SK-N-SH (cell line): ENCODE results near the gene PKNOX2. TPM values are rescaled to one million over a fixed set of nuclear protein-coding genes. Genes with fewer than 3 reads are reported as not detected.

Experiments
- CTCF ChIA-PET: fragments of 300-600, 350-600 bp; formaldehyde crosslinking; extraction: SDS; loops from one replicate; lab custom pipeline; 2021; lab: Yijun Ruan, JAX
- POLR2A ChIA-PET: fragments of 350-600 bp; sonication (Branson Sonifier 250); formaldehyde crosslinking; extraction: SDS; loops from one replicate; lab custom pipeline; 2020; ENCODE audit warnings: antibody characterized with exemption, inconsistent platforms; lab: Yijun Ruan, JAX
- DNase-seq: peaks from one replicate; pipeline ENCODE4 v3.0.0; 2012
- H2AFZ ChIP-seq: fragments of 200-600 bp; sonication (generic); 2 replicates; pipeline ENCODE4 v1.8.1; 2016; ENCODE audit warnings: antibody characterized with exemption, mild to moderate bottlenecking, low read depth
- H3F3A ChIP-seq: fragments of 200-600 bp; sonication (generic); replicated peaks from 2 replicates; pipeline ENCODE3; 2016; ENCODE audit warnings: antibody characterized with exemption, mild to moderate bottlenecking; ENCODE audit not compliant: insufficient read depth
- H3K27ac ChIP-seq, 2 experiments: fragments of 200-500 bp in 1 of 2; fragments of 200-600 bp in 1 of 2; sonication (Bioruptor generic) in 1 of 2; sonication (generic), shearing (Covaris generic) in 1 of 2; 2 replicates each; pipeline versions ENCODE4 v1.5.1 to v1.6.1; 2014 to 2016; ENCODE audit warnings: low read depth in 2 of 2, inconsistent platforms in 1 of 2, low read length in 1 of 2, mild to moderate bottlenecking in 1 of 2, mixed read lengths in 1 of 2
- H3K27me3 ChIP-seq: fragments of 200-600 bp; sonication (generic), shearing (Covaris generic); 2 replicates; pipeline ENCODE4 v1.6.1; 2016; ENCODE audit warnings: mixed run types; ENCODE audit not compliant: insufficient read depth
- H3K36me3 ChIP-seq, 2 experiments: fragments of 200-500 bp in 1 of 2; fragments of 200-600 bp in 1 of 2; sonication (Bioruptor generic) in 1 of 2; sonication (generic) in 1 of 2; replicated peaks in 1 of 2; 2 replicates each; pipeline versions ENCODE3 to v1.5.1; 2014 to 2016; ENCODE audit warnings: low read length in 1 of 2, mild to moderate bottlenecking in 1 of 2; ENCODE audit not compliant: insufficient read depth in 2 of 2, control insufficient read depth in 1 of 2
- H3K4me1 ChIP-seq, 2 experiments: fragments of 200-500 bp in 1 of 2; fragments of 200-600 bp in 1 of 2; sonication (Bioruptor generic) in 1 of 2; sonication (generic), shearing (Covaris generic) in 1 of 2; 2 replicates each; pipeline versions ENCODE4 v1.5.1 to v1.6.1; 2014 to 2016; ENCODE audit warnings: low read depth in 1 of 2, low read length in 1 of 2, mixed run types in 1 of 2; ENCODE audit not compliant: insufficient read depth in 2 of 2, control insufficient read depth in 1 of 2
- H3K4me2 ChIP-seq: fragments of 200-600 bp; sonication (generic), shearing (Covaris generic); 2 replicates; pipeline ENCODE4 v1.6.1; 2017; ENCODE audit warnings: mixed run types
- H3K4me3 ChIP-seq, 2 experiments: fragments of 200-500 bp in 1 of 2; fragments of 200-600 bp in 1 of 2; sonication (Bioruptor generic) in 1 of 2; sonication (generic), shearing (Covaris generic) in 1 of 2; 2 replicates each; pipeline versions ENCODE4 v1.5.1 to v1.8.1; 2014 to 2016; ENCODE audit warnings: low read depth in 2 of 2, inconsistent platforms in 1 of 2, low read length in 1 of 2, mild to moderate bottlenecking in 1 of 2, mixed read lengths in 1 of 2, moderate library complexity in 1 of 2
- H3K79me2 ChIP-seq: fragments of 200-600 bp; sonication (generic); 2 replicates; pipeline ENCODE4 v1.8.1; 2017; ENCODE audit warnings: mild to moderate bottlenecking; ENCODE audit not compliant: insufficient read depth
- H3K9ac ChIP-seq: fragments of 200-600 bp; sonication (generic); 2 replicates; pipeline ENCODE4 v1.6.1; 2017; ENCODE audit warnings: mixed run types
- H3K9me2 ChIP-seq: fragments of 200-600 bp; sonication (generic); 2 replicates; pipeline ENCODE4 v1.6.1; 2017; ENCODE audit warnings: mixed run types
- H3K9me3 ChIP-seq: fragments of 200-600 bp; sonication (generic); 2 replicates; pipeline ENCODE4 v1.6.1; 2017; ENCODE audit warnings: mixed run types, mild to moderate bottlenecking, moderate library complexity
- H4K20me1 ChIP-seq: fragments of 200-600 bp; sonication (generic); 2 replicates; pipeline ENCODE4 v1.6.1; 2017; ENCODE audit warnings: mild to moderate bottlenecking, mixed run types; ENCODE audit not compliant: insufficient read depth
- CHD2 ChIP-seq: fragments of 150-350 bp; IDR thresholded peaks from 2 replicates; pipeline ENCODE4 v1.6.1; 2018; ENCODE audit warnings: low read length; ENCODE audit not compliant: partially characterized antibody
- FOXJ3 ChIP-seq: sonication (generic); formaldehyde crosslinking; IDR thresholded peaks from 2 replicates; pipeline ENCODE4 v1.5.1; 2020; ENCODE audit warnings: mild to moderate bottlenecking, missing genetic modification reagents
- JUND ChIP-seq: IDR thresholded peaks from 2 replicates; pipeline ENCODE4 v1.4.0; 2012
- MXI1 ChIP-seq: IDR thresholded peaks from 2 replicates; pipeline ENCODE4 v1.6.1; 2012; ENCODE audit warnings: mild to moderate bottlenecking, low read depth, low read length, improper control_type of control experiment
- NRF1 ChIP-seq: IDR thresholded peaks from 2 replicates; pipeline ENCODE4 v1.6.1; 2012; ENCODE audit warnings: low read depth, mild to moderate bottlenecking, low read length
- RAD21 ChIP-seq: IDR thresholded peaks from 2 replicates; pipeline ENCODE4 v1.6.1; 2012; ENCODE audit warnings: mild to moderate bottlenecking, low read length
- RCOR1 ChIP-seq: fragments of 150-350 bp; IDR thresholded peaks from 2 replicates; pipeline ENCODE4 v1.6.1; 2017; ENCODE audit warnings: antibody characterized with exemption, low read length
- RFX5 ChIP-seq: IDR thresholded peaks from 2 replicates; pipeline ENCODE4 v1.6.1; 2012; ENCODE audit warnings: mild to moderate bottlenecking, improper control_type of control experiment, low read length
- RXRA ChIP-seq: IDR thresholded peaks from 2 replicates; pipeline ENCODE4 v1.4.0; 2012; ENCODE audit warnings: low read depth, mild to moderate bottlenecking, borderline replicate concordance
- SIN3A ChIP-seq: IDR thresholded peaks from 2 replicates; pipeline ENCODE4 v1.6.1; 2012; ENCODE audit warnings: low read depth, mild to moderate bottlenecking, low read length, moderate library complexity, borderline replicate concordance
- SMC3 ChIP-seq: IDR thresholded peaks from 2 replicates; pipeline ENCODE4 v1.6.1; 2012; ENCODE audit warnings: low read depth, low read length, improper control_type of control experiment
- TAF1 ChIP-seq: IDR thresholded peaks from 2 replicates; pipeline ENCODE4 v1.6.1; 2012; ENCODE audit warnings: low read depth, mild to moderate bottlenecking, low read length, moderate library complexity, borderline replicate concordance
- TCF12 ChIP-seq: IDR thresholded peaks from 2 replicates; pipeline ENCODE4 v1.4.0; 2012
- WGBS: methylation state at CpG from one replicate; pipeline ENCODE4 v1.1.6; 2017; ENCODE audit warnings: low lambda C conversion rate; 5-methylcytosine and 5-hydroxymethylcytosine counted together
- polyA plus RNA-seq, 3 experiments: library from polyadenylated mRNA; depleted of rRNA; stranded (reverse); fragments of >200 nt; gene quantifications; 2 replicates each; pipeline ENCODE4 v1.2.3, GENCODE V29; 2012
- TF ChIP-seq, protein P1 (sequence below): IDR thresholded peaks from 2 replicates; pipeline ENCODE4 v1.4.0; 2012; ENCODE audit warnings: low read depth, borderline replicate concordance
- TF ChIP-seq, protein P2 (sequence below): fragments of 150-350 bp; IDR thresholded peaks from 2 replicates; pipeline ENCODE4 v1.6.1; 2016; ENCODE audit warnings: mild to moderate bottlenecking, low read depth, low read length
- TF ChIP-seq, protein P3 (sequence below): IDR thresholded peaks from 2 replicates; pipeline ENCODE4 v1.6.1; 2012; ENCODE audit warnings: mild to moderate bottlenecking, low read depth, low read length, moderate library complexity
- TF ChIP-seq, protein P4 (sequence below): fragments of 150-350 bp; IDR thresholded peaks from 2 replicates; pipeline ENCODE4 v1.6.1; 2017; ENCODE audit warnings: antibody characterized with exemption, low read length, low read depth, borderline replicate concordance
- TF ChIP-seq, protein P5 (sequence below): fragments of 200-600 bp; sonication (generic); IDR thresholded peaks from 2 replicates; pipeline ENCODE4 v1.6.1; 2017; ENCODE audit warnings: antibody characterized with exemption, mild to moderate bottlenecking, moderate library complexity

PKNOX2 gene
- polyA plus RNA-seq, 1 of the 3 experiments (the other 2 are of a cell fraction), result 0.02 TPM

DNA sequence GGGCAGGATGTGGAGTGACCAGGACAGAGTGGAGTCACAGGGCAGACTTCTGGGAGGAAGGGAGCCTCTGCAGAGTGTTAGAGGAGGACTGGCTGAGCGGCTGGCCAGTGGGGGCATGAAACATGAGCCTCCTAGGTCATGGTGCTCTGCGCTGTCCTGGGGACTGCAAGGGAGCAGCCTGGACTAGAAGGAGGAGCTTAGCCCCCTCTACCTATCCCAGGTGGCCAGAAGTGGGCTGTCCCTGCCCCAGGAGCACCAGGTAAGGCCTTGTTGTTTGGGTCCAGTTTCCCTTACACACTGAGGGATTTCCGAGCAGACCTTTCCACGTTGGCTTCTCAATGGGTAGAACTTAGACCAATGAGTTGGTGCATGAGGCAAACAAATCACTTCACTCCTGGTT is 7.4 kb downstream of the PKNOX2 start (continued):
- TF ChIP-seq, protein P1, sequence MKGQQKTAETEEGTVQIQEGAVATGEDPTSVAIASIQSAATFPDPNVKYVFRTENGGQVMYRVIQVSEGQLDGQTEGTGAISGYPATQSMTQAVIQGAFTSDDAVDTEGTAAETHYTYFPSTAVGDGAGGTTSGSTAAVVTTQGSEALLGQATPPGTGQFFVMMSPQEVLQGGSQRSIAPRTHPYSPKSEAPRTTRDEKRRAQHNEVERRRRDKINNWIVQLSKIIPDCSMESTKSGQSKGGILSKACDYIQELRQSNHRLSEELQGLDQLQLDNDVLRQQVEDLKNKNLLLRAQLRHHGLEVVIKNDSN, result no peak
- TF ChIP-seq RAD21 (no peak), RCOR1 (no peak), SIN3A (no peak)

DNA sequence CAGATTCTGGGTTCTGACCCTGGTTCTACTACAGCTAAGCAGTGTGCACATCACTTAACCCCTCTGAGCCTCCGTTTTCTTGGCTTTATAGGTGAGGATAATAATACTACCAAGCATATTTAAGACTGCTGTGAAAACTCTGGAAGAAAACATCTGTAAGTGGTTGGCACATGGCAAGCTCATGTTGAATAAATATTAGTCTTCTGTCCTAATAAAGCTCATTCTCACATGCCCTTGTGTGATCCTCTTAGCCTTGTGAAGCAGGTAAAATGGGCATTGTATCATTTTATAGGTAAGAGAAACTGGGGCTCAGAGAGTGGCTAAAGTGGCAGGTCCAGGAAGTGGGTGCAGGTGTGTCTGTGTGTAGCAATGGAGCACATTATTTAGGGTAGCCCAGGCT is 8.5 kb downstream of the PKNOX2 start:
- H3K4me2 ChIP-seq, result no peak overlapping the region
- no peaks in the 10 kb centered on the region for H3K9me3 ChIP-seq
- no peaks in the 10 kb centered on the region; the same call in none of the 2 replicates for H3K27me3 ChIP-seq
- 11% methylated on average over 1 of the region's 1 CpG for WGBS
- POLR2A ChIA-PET, result no interaction called here
- CTCF ChIA-PET, result interaction anchor here (1.3 to 4.5 kb wide), 3 partner anchors 9 to 256 kb away, joined by 3 to 33 read pairs (median 5); partner anchors contain the start of gene PKNOX2
- TF ChIP-seq NRF1 (no peak), CHD2 (no peak), MXI1 (no peak), RAD21 (no peak), TAF1 (no peak), JUND (no peak), TCF12 (no peak), SIN3A (no peak), FOXJ3 (CRISPR knock-in tag) (no peak), SMC3 (no peak), RXRA (no peak), RFX5 (no peak)
- TF ChIP-seq, protein P2, sequence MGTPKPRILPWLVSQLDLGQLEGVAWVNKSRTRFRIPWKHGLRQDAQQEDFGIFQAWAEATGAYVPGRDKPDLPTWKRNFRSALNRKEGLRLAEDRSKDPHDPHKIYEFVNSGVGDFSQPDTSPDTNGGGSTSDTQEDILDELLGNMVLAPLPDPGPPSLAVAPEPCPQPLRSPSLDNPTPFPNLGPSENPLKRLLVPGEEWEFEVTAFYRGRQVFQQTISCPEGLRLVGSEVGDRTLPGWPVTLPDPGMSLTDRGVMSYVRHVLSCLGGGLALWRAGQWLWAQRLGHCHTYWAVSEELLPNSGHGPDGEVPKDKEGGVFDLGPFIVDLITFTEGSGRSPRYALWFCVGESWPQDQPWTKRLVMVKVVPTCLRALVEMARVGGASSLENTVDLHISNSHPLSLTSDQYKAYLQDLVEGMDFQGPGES, result no peak
- TF ChIP-seq, protein P3, sequence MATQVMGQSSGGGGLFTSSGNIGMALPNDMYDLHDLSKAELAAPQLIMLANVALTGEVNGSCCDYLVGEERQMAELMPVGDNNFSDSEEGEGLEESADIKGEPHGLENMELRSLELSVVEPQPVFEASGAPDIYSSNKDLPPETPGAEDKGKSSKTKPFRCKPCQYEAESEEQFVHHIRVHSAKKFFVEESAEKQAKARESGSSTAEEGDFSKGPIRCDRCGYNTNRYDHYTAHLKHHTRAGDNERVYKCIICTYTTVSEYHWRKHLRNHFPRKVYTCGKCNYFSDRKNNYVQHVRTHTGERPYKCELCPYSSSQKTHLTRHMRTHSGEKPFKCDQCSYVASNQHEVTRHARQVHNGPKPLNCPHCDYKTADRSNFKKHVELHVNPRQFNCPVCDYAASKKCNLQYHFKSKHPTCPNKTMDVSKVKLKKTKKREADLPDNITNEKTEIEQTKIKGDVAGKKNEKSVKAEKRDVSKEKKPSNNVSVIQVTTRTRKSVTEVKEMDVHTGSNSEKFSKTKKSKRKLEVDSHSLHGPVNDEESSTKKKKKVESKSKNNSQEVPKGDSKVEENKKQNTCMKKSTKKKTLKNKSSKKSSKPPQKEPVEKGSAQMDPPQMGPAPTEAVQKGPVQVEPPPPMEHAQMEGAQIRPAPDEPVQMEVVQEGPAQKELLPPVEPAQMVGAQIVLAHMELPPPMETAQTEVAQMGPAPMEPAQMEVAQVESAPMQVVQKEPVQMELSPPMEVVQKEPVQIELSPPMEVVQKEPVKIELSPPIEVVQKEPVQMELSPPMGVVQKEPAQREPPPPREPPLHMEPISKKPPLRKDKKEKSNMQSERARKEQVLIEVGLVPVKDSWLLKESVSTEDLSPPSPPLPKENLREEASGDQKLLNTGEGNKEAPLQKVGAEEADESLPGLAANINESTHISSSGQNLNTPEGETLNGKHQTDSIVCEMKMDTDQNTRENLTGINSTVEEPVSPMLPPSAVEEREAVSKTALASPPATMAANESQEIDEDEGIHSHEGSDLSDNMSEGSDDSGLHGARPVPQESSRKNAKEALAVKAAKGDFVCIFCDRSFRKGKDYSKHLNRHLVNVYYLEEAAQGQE, result no peak
- TF ChIP-seq, protein P4, sequence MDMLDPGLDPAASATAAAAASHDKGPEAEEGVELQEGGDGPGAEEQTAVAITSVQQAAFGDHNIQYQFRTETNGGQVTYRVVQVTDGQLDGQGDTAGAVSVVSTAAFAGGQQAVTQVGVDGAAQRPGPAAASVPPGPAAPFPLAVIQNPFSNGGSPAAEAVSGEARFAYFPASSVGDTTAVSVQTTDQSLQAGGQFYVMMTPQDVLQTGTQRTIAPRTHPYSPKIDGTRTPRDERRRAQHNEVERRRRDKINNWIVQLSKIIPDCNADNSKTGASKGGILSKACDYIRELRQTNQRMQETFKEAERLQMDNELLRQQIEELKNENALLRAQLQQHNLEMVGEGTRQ, result no peak
- TF ChIP-seq, protein P1, result no peak
- TF ChIP-seq, protein P5, sequence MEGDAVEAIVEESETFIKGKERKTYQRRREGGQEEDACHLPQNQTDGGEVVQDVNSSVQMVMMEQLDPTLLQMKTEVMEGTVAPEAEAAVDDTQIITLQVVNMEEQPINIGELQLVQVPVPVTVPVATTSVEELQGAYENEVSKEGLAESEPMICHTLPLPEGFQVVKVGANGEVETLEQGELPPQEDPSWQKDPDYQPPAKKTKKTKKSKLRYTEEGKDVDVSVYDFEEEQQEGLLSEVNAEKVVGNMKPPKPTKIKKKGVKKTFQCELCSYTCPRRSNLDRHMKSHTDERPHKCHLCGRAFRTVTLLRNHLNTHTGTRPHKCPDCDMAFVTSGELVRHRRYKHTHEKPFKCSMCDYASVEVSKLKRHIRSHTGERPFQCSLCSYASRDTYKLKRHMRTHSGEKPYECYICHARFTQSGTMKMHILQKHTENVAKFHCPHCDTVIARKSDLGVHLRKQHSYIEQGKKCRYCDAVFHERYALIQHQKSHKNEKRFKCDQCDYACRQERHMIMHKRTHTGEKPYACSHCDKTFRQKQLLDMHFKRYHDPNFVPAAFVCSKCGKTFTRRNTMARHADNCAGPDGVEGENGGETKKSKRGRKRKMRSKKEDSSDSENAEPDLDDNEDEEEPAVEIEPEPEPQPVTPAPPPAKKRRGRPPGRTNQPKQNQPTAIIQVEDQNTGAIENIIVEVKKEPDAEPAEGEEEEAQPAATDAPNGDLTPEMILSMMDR, result no peak
- H3K4me3 ChIP-seq, result no peak overlapping the region
- no peaks in the 10 kb centered on the region for H3K36me3 ChIP-seq
- H3K9ac ChIP-seq, result no peak overlapping the region
- H3K4me1 ChIP-seq, result no peaks in the 10 kb centered on the region; a peak in 1 of 4 replicates
- H2AFZ ChIP-seq, result no peak overlapping the region
- H4K20me1 ChIP-seq, result no peaks in the 10 kb centered on the region
- H3F3A ChIP-seq, result no peaks in the 10 kb centered on the region
- DNase-seq, result no peak
- no peaks in the 10 kb centered on the region for H3K79me2 ChIP-seq
- no peaks in the 10 kb centered on the region for H3K9me2 ChIP-seq
- H3K27ac ChIP-seq, result no peak overlapping the region
